ENCODE results near the gene MDH2. TPM values are rescaled to one million over a fixed set of nuclear protein-coding genes. Genes with fewer than 3 reads are reported as not detected.

Gene MDH2
- polyA plus RNA-seq, 4 donors = 143 to 172 (median 163) TPM

Other genes with a start within 250 kb of the MDH2 start
- 10 to 100 TPM in 3 of 4 donors, 1 to 10 TPM in 1; 2.9 to 76.7 (median 31.6) TPM for gene CCL24, start 234.3 kb upstream of the MDH2 start, polyA plus RNA-seq
- 10 to 100 TPM; 55.4 to 67.0 (median 58.0) TPM for gene RHBDD2, start 169.1 kb upstream of the MDH2 start, polyA plus RNA-seq
- 100 to 1,000 TPM in 3 of 4 donors, 10 to 100 TPM in 1; 80.5 to 461 (median 262) TPM for gene POR, start 133.0 kb upstream of the MDH2 start, polyA plus RNA-seq
- 100 to 1,000 TPM in 2 of 4 donors, 10 to 100 TPM in 2; 64.7 to 207 (median 151) TPM for gene TMEM120A, start 53.5 kb upstream of the MDH2 start, polyA plus RNA-seq
- gene STYXL1, start 106 bp upstream of the MDH2 start, polyA plus RNA-seq = 10 to 100 TPM; 25.9 to 62.3 (median 39.9) TPM
- gene SRRM3, start 153.8 kb downstream of the MDH2 start, polyA plus RNA-seq = 1 to 10 TPM in 2 of 4 donors, under 1 TPM in 1, not detected in 1; 0.93 to 2.8 (median 1.6) TPM